AG04450 (cell line): ENCODE measurements around the gene WDR70. TPM values are rescaled to one million over a fixed set of nuclear protein-coding genes. Genes with fewer than 3 reads are reported as not detected.
"Not testable (repeated sequence)": the region's sequence is repeated elsewhere in the genome, so short reads cannot be mapped to it uniquely, and the experiment has no call there.

ENCODE experiments used
- CTCF ChIA-PET: fragments of 300-600, 350-600 bp; formaldehyde crosslinking; extraction: SDS; loops from one replicate; lab custom pipeline; 2022; ENCODE audit warnings: antibody characterized with exemption, inconsistent platforms; lab: Charles Lee
- POLR2A ChIA-PET: fragments of 350-600 bp; formaldehyde crosslinking; extraction: SDS; loops from one replicate; lab custom pipeline; 2021; ENCODE audit warnings: antibody characterized with exemption, inconsistent platforms; lab: Yijun Ruan, JAX
- DNase-seq: peaks from one replicate; pipeline ENCODE4 v3.0.0-alpha.2; 2011; ENCODE audit warnings: low read depth, low spot score
- H3K27ac ChIP-seq: one replicate; pipeline ENCODE4 v1.5.1; 2012; ENCODE audit warnings: low read depth, low read length, control low read depth
- H3K27me3 ChIP-seq: one replicate; pipeline ENCODE4 v1.6.0; 2012; ENCODE audit warnings: low read length; ENCODE audit not compliant: control insufficient read depth, insufficient read depth
- H3K4me3 ChIP-seq: 2 replicates; pipeline ENCODE4 v1.5.1; 2011; ENCODE audit warnings: mild to moderate bottlenecking, low read depth, low read length, control low read depth
- H3K9me3 ChIP-seq: 2 replicates; pipeline ENCODE4 v1.5.1; 2012; ENCODE audit warnings: low read length; ENCODE audit not compliant: control insufficient read depth, insufficient read depth
- polyA plus RNA-seq: library from polyadenylated mRNA; depleted of rRNA; stranded (reverse); fragments of >200 nt; gene quantifications from 2 replicates; pipeline ENCODE4 v1.2.3, GENCODE V29; 2011
- TF ChIP-seq, protein P1 (sequence below): IDR thresholded peaks from 2 replicates; pipeline ENCODE4 v1.5.1; 2011; ENCODE audit warnings: low read depth, low read length, control low read depth, inconsistent platforms

The WDR70 gene
- polyA plus RNA-seq, 1 experiment: 38.5 TPM

DNA sequence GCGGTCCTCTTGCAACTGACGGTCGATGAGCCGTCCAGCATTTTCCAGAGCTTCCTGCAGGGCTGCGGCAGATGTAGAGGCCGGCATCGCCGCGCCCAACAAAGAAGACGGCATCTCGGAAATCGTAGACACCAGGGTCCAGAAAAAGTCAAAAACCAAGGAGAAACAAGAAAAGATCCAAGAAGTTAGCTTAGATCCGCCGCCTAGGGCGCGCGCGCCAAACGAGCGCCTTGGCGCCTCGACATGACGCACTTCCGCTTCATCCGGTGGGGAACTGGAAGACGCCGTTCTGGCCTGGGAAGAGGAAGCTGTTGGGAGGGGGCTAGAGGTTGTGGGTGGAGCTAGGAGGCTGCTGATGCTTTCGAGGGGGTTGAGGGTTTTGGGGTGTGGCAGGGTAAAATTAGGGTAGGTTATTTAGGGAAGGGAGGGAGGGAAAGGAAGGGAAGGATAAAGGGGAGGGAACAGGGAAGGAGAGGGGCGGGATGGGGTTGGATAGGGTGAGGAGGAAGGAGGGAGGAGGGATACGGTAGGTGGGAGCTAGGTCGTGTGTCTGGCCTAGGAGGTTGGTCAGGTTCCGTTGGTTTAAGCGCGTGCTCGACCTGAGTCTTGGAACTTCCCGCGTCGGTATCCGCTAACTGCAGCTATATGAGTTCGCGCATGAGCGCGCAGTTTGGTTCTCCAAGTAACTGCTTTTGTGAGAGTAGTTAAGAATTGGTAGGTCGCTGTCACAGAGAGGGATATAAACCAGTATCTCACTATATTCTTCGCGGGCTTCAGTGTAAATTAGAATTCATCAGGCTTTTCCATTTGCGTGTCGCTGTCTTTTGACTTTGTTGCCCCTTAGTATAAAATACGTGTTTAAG, 8.0 kb upstream of the WDR70 start, which contains the start of gene NUP155:
Gene NUP155, minus strand, starts transcription at position 243 of the 863 bp plus-strand sequence. Its CDS starts 129 bp downstream, at position 114.
- peak; percentile 84 for DNase-seq
- Histone ChIP-seq H3K9me3 (no peaks in the 10 kb centered on the region), H3K27ac (peak within 1 kb of the TSS; percentile 39), H3K4me3 (peak within 1 kb of the TSS; percentile 99), H3K27me3 (no peaks in the 10 kb centered on the region)
- TF ChIP-seq, protein P1, sequence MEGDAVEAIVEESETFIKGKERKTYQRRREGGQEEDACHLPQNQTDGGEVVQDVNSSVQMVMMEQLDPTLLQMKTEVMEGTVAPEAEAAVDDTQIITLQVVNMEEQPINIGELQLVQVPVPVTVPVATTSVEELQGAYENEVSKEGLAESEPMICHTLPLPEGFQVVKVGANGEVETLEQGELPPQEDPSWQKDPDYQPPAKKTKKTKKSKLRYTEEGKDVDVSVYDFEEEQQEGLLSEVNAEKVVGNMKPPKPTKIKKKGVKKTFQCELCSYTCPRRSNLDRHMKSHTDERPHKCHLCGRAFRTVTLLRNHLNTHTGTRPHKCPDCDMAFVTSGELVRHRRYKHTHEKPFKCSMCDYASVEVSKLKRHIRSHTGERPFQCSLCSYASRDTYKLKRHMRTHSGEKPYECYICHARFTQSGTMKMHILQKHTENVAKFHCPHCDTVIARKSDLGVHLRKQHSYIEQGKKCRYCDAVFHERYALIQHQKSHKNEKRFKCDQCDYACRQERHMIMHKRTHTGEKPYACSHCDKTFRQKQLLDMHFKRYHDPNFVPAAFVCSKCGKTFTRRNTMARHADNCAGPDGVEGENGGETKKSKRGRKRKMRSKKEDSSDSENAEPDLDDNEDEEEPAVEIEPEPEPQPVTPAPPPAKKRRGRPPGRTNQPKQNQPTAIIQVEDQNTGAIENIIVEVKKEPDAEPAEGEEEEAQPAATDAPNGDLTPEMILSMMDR: no peak
- ChIA-PET CTCF (interaction anchor here (1.1 to 1.8 kb wide), 3 partner anchors 9 to 822 kb away, joined by 3 to 16 read pairs (median 4); partner anchors contain the start of gene WDR70), POLR2A (interaction anchor here (0.6 to 1.6 kb wide), 5 partner anchors 9 to 796 kb away, joined by 3 to 17 read pairs (median 4); partner anchors contain the start of genes CPLANE1 and WDR70)

DNA sequence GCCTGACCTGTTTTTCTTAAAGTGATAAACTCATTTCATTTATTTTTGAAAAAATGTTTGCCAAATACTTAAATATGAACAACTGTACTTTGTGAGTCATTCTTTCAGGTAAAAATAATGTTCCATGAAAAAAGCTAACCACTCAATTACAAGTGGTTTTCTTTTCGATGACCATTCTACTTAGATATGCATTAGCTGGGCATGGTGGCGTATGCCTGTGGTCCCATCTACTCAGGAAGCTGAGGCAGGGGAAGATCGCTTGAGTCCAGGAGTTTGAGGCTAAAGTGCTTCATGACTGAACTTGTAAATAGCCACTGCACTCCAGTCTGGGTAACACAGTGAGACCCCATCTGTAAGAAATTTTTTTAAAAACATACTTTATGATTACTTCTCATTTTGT, 4.0 kb upstream of the WDR70 start:
- Histone ChIP-seq H3K27me3 (no peaks in the 10 kb centered on the region), H3K27ac (no peak overlapping the region), H3K4me3 (no peak overlapping the region), H3K9me3 (no peaks in the 10 kb centered on the region)
- ChIA-PET CTCF (interaction anchor here (1.8 kb wide), 1 partner anchor 38 kb away, joined by 5 read pairs; no protein-coding TSS in a partner anchor), POLR2A (no interaction called here)
- TF ChIP-seq, protein P1: no peak
- no peak for DNase-seq

DNA sequence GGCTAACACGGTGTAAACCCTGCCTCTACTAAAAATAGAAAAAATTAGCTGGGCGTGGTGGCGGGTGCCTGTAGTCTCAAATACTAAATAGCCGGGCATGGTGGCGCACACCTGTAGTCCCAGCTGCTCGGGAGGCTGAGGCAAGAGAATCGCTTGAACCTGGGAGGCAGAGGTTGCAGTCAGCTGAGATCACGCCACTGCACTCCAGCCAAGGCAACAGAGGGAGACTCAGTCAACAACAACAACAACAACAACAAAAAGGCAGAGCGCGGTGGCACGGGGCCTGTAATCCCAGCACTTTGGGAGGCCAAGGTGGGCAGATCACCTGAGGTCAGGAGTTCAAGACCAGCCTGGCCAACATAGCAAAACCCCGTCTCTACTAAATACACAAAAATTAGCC, 1.1 kb upstream of the WDR70 start:
- H3K27ac ChIP-seq, DNase-seq, POLR2A ChIA-PET, CTCF ChIA-PET, H3K9me3 ChIP-seq, H3K27me3 ChIP-seq, H3K4me3 ChIP-seq: not testable (repeated sequence)

DNA sequence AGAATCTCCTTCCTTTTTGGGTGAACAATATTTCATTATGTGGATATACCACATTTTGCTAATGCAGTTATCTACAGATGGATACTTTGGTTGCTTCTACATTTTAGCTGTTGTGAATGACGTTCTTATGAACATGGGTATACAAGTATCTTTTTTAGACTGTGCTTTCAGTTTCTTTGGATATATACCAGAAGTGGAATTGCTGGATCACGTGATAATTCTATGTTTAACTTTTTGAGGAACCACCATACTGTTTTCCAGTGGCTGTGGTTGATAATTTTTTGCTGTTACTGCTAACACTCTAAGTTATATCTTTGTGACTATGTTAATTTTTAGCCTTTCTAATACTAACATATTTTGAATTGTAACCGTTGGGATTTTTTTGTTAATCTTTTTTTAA, 12.5 kb downstream of the WDR70 start:
- ChIA-PET POLR2A (no interaction called here), CTCF (interaction anchor here (1.6 kb wide), 1 partner anchor 22 kb away, joined by 4 read pairs; no protein-coding TSS in a partner anchor)

DNA sequence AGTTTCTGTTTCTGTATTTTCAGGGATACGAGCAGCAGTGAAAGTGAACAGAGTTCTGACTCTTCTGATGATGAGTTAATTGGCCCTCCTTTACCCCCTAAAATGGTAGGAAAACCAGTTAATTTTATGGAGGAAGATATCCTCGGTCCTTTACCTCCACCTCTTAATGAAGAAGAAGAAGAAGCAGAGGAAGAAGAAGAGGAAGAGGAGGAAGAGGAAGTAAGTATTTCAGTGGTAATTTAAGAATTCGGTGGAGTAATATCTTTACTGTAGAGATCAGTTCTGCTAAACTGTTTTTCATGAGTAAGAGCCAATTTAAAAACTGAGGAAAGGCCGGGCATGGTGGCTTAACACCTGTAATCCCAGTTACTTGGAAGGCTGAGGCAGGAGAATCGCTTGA, 17.2 kb downstream of the WDR70 start:
- H3K4me3 ChIP-seq: no peak overlapping the region
- no peak for DNase-seq
- H3K27me3 ChIP-seq: no peaks in the 10 kb centered on the region
- no peaks in the 10 kb centered on the region for H3K9me3 ChIP-seq
- ChIA-PET POLR2A (no interaction called here), CTCF (no interaction called here)
- no peak overlapping the region for H3K27ac ChIP-seq
- TF ChIP-seq, protein P1: no peak

More for the DNA sequence above, 12.5 kb downstream of the WDR70 start:
- no peak for DNase-seq
- Histone ChIP-seq H3K9me3 (no peaks in the 10 kb centered on the region), H3K27me3 (no peaks in the 10 kb centered on the region), H3K4me3 (no peak overlapping the region), H3K27ac (no peak overlapping the region)
- TF ChIP-seq, protein P1: no peak
